Vagina (tissue), 2 donors: ENCODE measurements around the gene CASD1. TPM values are rescaled to one million over a fixed set of nuclear protein-coding genes. Genes with fewer than 3 reads are reported as not detected.

Experiments
- DNase-seq, 2 donors: peaks; one replicate each; pipeline ENCODE4 v3.0.0-alpha.2; 2017; ENCODE audit errors: extremely low spot score in 2 of 2
- H3K27ac ChIP-seq: fragments of 200-600 bp; sonication (generic); one replicate; pipeline ENCODE4 v1.5.1; 2019
- H3K27me3 ChIP-seq: fragments of 200-600 bp; sonication (generic); one replicate; pipeline ENCODE4 v1.5.1; 2019
- H3K36me3 ChIP-seq, 2 donors: fragments of 200-600 bp; sonication (generic); one replicate each; pipeline ENCODE4 v1.5.1; 2017 to 2019
- H3K4me1 ChIP-seq: fragments of 200-600 bp; sonication (generic); one replicate; pipeline ENCODE4 v1.5.1; 2019
- H3K4me3 ChIP-seq, 2 donors: fragments of 200-600 bp; sonication (generic); 1 replicate in 1 of 2; 2 replicates in 1 of 2; pipeline ENCODE4 v1.5.1; 2016 to 2019
- H3K9me3 ChIP-seq: fragments of 200-600 bp; sonication (generic); one replicate; pipeline ENCODE4 v1.5.1; 2019
- POLR2A ChIP-seq, 2 donors: fragments of 450-650 bp; IDR thresholded peaks; one replicate each; pipeline ENCODE4 v1.6.1; 2017; ENCODE audit warnings: antibody characterized with exemption in 2 of 2, mild to moderate bottlenecking in 2 of 2, moderate library complexity in 2 of 2
- POLR2AphosphoS5 ChIP-seq, 2 donors: sonication (generic); formaldehyde crosslinking; IDR thresholded peaks; one replicate each; pipeline ENCODE4 v1.9.0; 2017; ENCODE audit warnings: antibody characterized with exemption in 2 of 2, mild to moderate bottlenecking in 2 of 2, low read depth in 1 of 2; ENCODE audit not compliant: insufficient read depth in 1 of 2
- intact Hi-C: fragments of 100-400 bp; cut with DNase I; formaldehyde crosslinking; loops from one replicate; pipeline ENCODE4 v1.15.1; 2023
- total RNA-seq: library from RNA; depleted of rRNA; stranded (reverse); fragments of >200 nt; gene quantifications from one replicate; pipeline ENCODE4 v1.2.3, GENCODE V29; 2016
- TF ChIP-seq, protein P1 (sequence below), 3 experiments: fragments of 450-650 bp in 2 of 3; fragments of 200-600 bp in 1 of 3; sonication (generic) in 1 of 3; IDR thresholded peaks; one replicate each; pipeline ENCODE4 v1.5.1; 2017 to 2019; ENCODE audit warnings: antibody characterized with exemption in 3 of 3, mild to moderate bottlenecking in 2 of 3, moderate library complexity in 2 of 3

CASD1 gene
- total RNA-seq, 1 donor from 2014 or later, result 17.7 TPM

DNA sequence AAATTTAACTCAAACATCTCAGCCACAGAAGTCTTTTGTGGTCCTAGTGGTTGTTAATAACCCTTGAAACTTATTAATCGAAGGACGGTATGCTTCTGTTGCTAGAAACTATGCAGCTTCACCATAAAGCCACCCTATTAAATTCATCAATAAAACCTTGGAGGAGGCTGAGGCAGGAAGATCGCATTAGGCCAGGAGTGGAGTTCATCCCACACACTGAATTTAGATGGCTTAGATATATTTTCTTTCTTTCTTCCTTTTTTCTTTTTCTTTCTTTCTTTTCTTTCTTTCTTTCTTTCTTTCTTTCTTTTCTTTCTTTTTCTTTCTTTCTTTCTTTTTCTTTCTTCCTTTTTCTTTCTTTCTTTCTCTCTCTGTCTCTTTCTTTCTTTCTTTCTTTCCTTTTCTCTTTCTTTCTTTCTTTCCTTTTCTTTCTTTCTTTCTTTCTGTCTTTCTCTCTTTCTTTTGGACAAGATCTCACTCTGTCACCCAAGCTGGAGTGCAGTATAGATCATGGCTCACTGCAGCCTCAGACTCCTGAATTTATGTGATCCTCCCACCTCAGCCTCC, 30.9 kb upstream of the CASD1 start:
- Histone ChIP-seq H3K27me3 (no peaks in the 10 kb centered on the region), H3K36me3 (no peaks in the 10 kb centered on the region), H3K4me3 (no peak overlapping the region), H3K4me1 (no peaks in the 10 kb centered on the region), H3K27ac (no peak overlapping the region), H3K9me3 (no peaks in the 10 kb centered on the region)
- no peak for DNase-seq
- intact Hi-C loops, result no loop called here
- TF ChIP-seq POLR2A (IDR thresholded peaks at IDR 0.05) (no peak), POLR2AphosphoS5 (IDR thresholded peaks at IDR 0.05; ENCODE audit: insufficient read depth in 1 of 2, low read depth in 1 of 2) (no peak)
- TF ChIP-seq, protein P1, sequence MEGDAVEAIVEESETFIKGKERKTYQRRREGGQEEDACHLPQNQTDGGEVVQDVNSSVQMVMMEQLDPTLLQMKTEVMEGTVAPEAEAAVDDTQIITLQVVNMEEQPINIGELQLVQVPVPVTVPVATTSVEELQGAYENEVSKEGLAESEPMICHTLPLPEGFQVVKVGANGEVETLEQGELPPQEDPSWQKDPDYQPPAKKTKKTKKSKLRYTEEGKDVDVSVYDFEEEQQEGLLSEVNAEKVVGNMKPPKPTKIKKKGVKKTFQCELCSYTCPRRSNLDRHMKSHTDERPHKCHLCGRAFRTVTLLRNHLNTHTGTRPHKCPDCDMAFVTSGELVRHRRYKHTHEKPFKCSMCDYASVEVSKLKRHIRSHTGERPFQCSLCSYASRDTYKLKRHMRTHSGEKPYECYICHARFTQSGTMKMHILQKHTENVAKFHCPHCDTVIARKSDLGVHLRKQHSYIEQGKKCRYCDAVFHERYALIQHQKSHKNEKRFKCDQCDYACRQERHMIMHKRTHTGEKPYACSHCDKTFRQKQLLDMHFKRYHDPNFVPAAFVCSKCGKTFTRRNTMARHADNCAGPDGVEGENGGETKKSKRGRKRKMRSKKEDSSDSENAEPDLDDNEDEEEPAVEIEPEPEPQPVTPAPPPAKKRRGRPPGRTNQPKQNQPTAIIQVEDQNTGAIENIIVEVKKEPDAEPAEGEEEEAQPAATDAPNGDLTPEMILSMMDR (IDR thresholded peaks at IDR 0.05), result no peak

DNA sequence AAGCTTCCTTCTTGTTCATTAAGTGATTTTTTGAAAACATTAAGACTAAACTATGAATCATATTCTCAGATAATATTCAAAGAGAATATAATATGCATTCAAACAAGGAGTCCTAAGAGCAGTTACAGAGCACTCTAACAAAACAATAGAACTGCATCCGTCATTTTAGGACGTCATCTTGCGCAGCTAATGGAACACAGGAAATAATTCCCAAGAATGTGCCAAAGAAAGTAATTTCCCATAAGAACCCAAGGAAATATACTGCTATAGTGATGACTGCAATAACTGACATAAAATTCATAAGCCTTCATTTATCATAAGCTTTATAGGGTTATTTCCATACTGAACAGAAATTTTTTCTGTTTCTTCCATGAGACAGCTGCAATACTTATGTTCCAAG, 28.3 kb upstream of the CASD1 start:
- Histone ChIP-seq H3K27me3 (no peaks in the 10 kb centered on the region), H3K4me1 (no peaks in the 10 kb centered on the region), H3K9me3 (no peaks in the 10 kb centered on the region), H3K27ac (no peak overlapping the region), H3K36me3 (no peaks in the 10 kb centered on the region), H3K4me3 (no peak overlapping the region)
- no peak for DNase-seq
- no peak for TF ChIP-seq POLR2A (IDR thresholded peaks at IDR 0.05)
- TF ChIP-seq, protein P1 (IDR thresholded peaks at IDR 0.05), result no peak
- TF ChIP-seq POLR2AphosphoS5 (IDR thresholded peaks at IDR 0.05; ENCODE audit: insufficient read depth in 1 of 2, low read depth in 1 of 2), result no peak
- intact Hi-C loops, result no loop called here

DNA sequence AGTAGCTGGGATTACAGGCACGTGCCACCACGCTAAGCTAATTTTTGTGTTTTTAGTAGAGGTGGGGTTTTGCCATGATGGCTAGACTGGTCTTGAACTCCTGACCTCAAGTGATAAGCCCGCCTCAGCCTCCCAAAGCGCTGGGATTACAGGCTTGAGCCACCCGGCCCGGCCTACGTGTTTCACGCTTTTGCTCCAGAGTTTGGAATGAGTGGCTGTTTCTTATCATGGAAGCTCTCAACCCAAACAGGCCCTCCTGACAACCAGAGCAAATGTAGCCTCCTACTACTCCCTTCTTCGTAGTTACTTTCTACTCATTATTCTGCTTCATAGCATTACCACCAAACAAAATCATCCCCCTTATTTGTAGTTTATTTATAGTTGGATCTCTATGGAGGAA, 26.8 kb upstream of the CASD1 start:
- Histone ChIP-seq H3K27me3 (no peaks in the 10 kb centered on the region), H3K4me1 (no peaks in the 10 kb centered on the region), H3K36me3 (no peaks in the 10 kb centered on the region), H3K27ac (no peak overlapping the region), H3K9me3 (no peaks in the 10 kb centered on the region), H3K4me3 (no peak overlapping the region)
- no peak for DNase-seq
- no peak for TF ChIP-seq POLR2A (IDR thresholded peaks at IDR 0.05)
- TF ChIP-seq POLR2AphosphoS5 (IDR thresholded peaks at IDR 0.05; ENCODE audit: insufficient read depth in 1 of 2, low read depth in 1 of 2), result no peak
- TF ChIP-seq, protein P1 (IDR thresholded peaks at IDR 0.05), result no peak
- intact Hi-C loops, result no loop called here

DNA sequence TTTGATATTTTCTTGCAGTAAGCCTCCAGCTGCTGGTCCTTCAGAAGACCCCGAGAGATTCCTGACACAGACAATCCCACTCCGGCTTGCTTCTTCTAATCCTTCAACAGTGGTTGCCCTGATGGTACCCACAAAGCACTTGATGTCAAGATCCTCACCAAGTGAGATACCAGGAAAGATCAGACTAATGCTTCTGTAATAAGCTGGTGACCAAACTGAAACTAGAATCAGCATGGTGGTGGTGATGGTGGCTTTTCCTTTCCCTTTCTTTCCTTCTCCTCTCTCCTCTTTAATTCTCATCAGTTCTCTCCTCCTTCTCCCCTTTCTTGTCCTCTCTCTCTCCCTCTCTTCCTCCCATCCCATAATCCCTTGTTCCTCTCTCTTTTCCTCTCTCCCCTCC, 25.8 kb upstream of the CASD1 start:
- no peak overlapping the region for H3K27ac ChIP-seq
- no peaks in the 10 kb centered on the region for H3K27me3 ChIP-seq
- no peak for DNase-seq
- no peaks in the 10 kb centered on the region for H3K9me3 ChIP-seq
- TF ChIP-seq, protein P1 (IDR thresholded peaks at IDR 0.05), result no peak
- no peak for TF ChIP-seq POLR2A (IDR thresholded peaks at IDR 0.05)
- no peak for TF ChIP-seq POLR2AphosphoS5 (IDR thresholded peaks at IDR 0.05; ENCODE audit: insufficient read depth in 1 of 2, low read depth in 1 of 2)
- H3K36me3 ChIP-seq, result no peaks in the 10 kb centered on the region
- no peak overlapping the region for H3K4me3 ChIP-seq
- no peaks in the 10 kb centered on the region for H3K4me1 ChIP-seq
- intact Hi-C loops, result no loop called here

DNA sequence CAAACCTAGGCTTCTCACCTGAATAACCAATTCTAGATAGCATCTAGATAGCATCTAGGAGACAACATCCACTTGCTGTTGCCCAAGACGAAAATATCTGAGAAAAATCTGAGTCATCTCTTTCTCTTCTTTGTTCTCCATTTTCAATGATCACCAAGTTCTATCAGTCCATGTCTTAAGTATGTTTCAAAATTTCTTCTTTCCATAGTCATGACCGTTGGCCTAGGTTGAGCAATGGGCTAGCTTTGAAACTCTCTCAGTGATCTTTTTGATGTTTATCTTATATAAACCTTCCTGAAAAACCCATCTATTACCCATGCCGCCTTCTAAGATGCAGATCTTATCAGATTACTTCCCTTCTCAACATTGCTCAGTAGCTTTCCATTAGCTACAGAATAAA, 23.4 kb upstream of the CASD1 start:
- Histone ChIP-seq H3K4me1 (no peaks in the 10 kb centered on the region), H3K36me3 (no peaks in the 10 kb centered on the region), H3K27me3 (no peaks in the 10 kb centered on the region), H3K27ac (no peak overlapping the region), H3K9me3 (no peaks in the 10 kb centered on the region), H3K4me3 (no peak overlapping the region)
- intact Hi-C loops, result no loop called here
- DNase-seq, result no peak
- no peak for TF ChIP-seq POLR2A (IDR thresholded peaks at IDR 0.05)
- TF ChIP-seq POLR2AphosphoS5 (IDR thresholded peaks at IDR 0.05; ENCODE audit: insufficient read depth in 1 of 2, low read depth in 1 of 2), result no peak
- TF ChIP-seq, protein P1 (IDR thresholded peaks at IDR 0.05), result no peak
